MCF 10A (cell line): ENCODE data around the gene CPZ. TPM values are rescaled to one million over a fixed set of nuclear protein-coding genes. Genes with fewer than 3 reads are reported as not detected.

Experiments used
- BruUV-seq: library from RNA; stranded (reverse); fragments of 400-500 nt; replicated peaks from 2 replicates; lab custom pipeline; 2021; lab: Mats Ljungman, UMichigan
- CTCF ChIA-PET: fragments of 300-600 bp; sonication (Branson Sonifier 250); formaldehyde crosslinking; extraction: SDS; loops from one replicate; lab custom pipeline; 2021; ENCODE audit warnings: antibody characterized with exemption, inconsistent platforms; lab: Yijun Ruan, JAX
- POLR2A ChIA-PET: fragments of 300-600, 350-650 bp; sonication (Branson Sonifier 250); formaldehyde crosslinking; extraction: SDS; loops from one replicate; lab custom pipeline; 2020; ENCODE audit warnings: antibody characterized with exemption, inconsistent platforms; lab: Yijun Ruan, JAX
- DNase-seq: peaks from one replicate; pipeline ENCODE4 v3.0.0-alpha.2; 2018; ENCODE audit not compliant: unreplicated experiment
- H3K27ac Mint-ChIP-seq: one replicate; pipeline ENCODE4 v1.8.0; 2022; ENCODE audit warnings: mild to moderate bottlenecking, low read depth, mixed read lengths; ENCODE audit not compliant: unreplicated experiment
- H3K27me3 Mint-ChIP-seq: one replicate; pipeline ENCODE4 v1.8.0; 2022; ENCODE audit warnings: mixed read lengths; ENCODE audit not compliant: insufficient read depth, unreplicated experiment
- H3K36me3 Mint-ChIP-seq: one replicate; pipeline ENCODE4 v1.8.0; 2022; ENCODE audit warnings: mild to moderate bottlenecking, moderate library complexity, mixed read lengths; ENCODE audit not compliant: insufficient read depth, unreplicated experiment
- H3K4me1 Mint-ChIP-seq: one replicate; pipeline ENCODE4 v1.8.0; 2022; ENCODE audit warnings: mixed read lengths; ENCODE audit not compliant: insufficient read depth, unreplicated experiment
- H3K4me3 Mint-ChIP-seq: one replicate; pipeline ENCODE4 v1.8.0; 2022; ENCODE audit warnings: mild to moderate bottlenecking, moderate library complexity, mixed read lengths; ENCODE audit not compliant: unreplicated experiment
- H3K9me3 Mint-ChIP-seq: one replicate; pipeline ENCODE4 v1.8.0; 2022; ENCODE audit warnings: mixed read lengths; ENCODE audit not compliant: unreplicated experiment
- CTCF ChIP-seq: fragments of 200-600 bp; IDR thresholded peaks from one replicate; pipeline ENCODE4 v1.8.0; 2022; ENCODE audit warnings: antibody characterized with exemption, mild to moderate bottlenecking; ENCODE audit not compliant: unreplicated experiment
- intact Hi-C: fragments of 100-400 bp; cut with micrococcal nuclease; formaldehyde crosslinking; loops from 2 replicates; pipeline ENCODE4 v1.14.1; 2022
- total RNA-seq: library from RNA; stranded (reverse); gene quantifications from 2 replicates; pipeline ENCODE4 v1.2.3, GENCODE V29; 2022

Gene CPZ
- total RNA-seq, 1 experiment from 2014 or later, result not detected

- no peak overlapping the region for H3K27ac Mint-ChIP-seq
- CTCF ChIA-PET, result no interaction called here
- intact Hi-C loops, result no loop called here
- H3K4me1 Mint-ChIP-seq, result no peaks in the 10 kb centered on the region
- TF ChIP-seq CTCF, result no peak
- POLR2A ChIA-PET, result no interaction called here
- no peak for DNase-seq
- BruUV-seq, result no TSS peak
- no peaks in the 10 kb centered on the region for H3K9me3 Mint-ChIP-seq
- H3K36me3 Mint-ChIP-seq, result no peaks in the 10 kb centered on the region
- H3K27me3 Mint-ChIP-seq, result peaks cover 31% of the 10 kb centered on the region
- H3K4me3 Mint-ChIP-seq, result no peak overlapping the region
These were observed 48.3 kb downstream of the CPZ start for GRCh38 chr4:8640816-8641215.

GRCh38 chr4:8641256-8641655 lies 48.7 kb downstream of the CPZ start:
- no peaks in the 10 kb centered on the region for H3K4me1 Mint-ChIP-seq
- intact Hi-C loops, result no loop called here
- peaks cover 31% of the 10 kb centered on the region for H3K27me3 Mint-ChIP-seq
- no peak for TF ChIP-seq CTCF
- BruUV-seq, result no TSS peak
- H3K4me3 Mint-ChIP-seq, result no peak overlapping the region
- no peak for DNase-seq
- no peaks in the 10 kb centered on the region for H3K36me3 Mint-ChIP-seq
- H3K9me3 Mint-ChIP-seq, result no peaks in the 10 kb centered on the region
- H3K27ac Mint-ChIP-seq, result no peak overlapping the region
- POLR2A ChIA-PET, result no interaction called here
- CTCF ChIA-PET, result no interaction called here

GRCh38 chr4:8641931-8642650 lies 49.5 kb downstream of the CPZ start:
- Mint-ChIP-seq H3K27ac (no peak overlapping the region), H3K36me3 (no peaks in the 10 kb centered on the region), H3K4me1 (no peaks in the 10 kb centered on the region), H3K4me3 (no peak overlapping the region), H3K9me3 (no peaks in the 10 kb centered on the region), H3K27me3 (peaks cover 31% of the 10 kb centered on the region)
- ChIA-PET POLR2A (no interaction called here), CTCF (no interaction called here)
- no TSS peak for BruUV-seq
- DNase-seq, result no peak
- TF ChIP-seq CTCF, result no peak
- intact Hi-C loops, result no loop called here

- Mint-ChIP-seq H3K27ac (no peak overlapping the region), H3K27me3 (peaks cover 29% of the 10 kb centered on the region), H3K4me1 (no peaks in the 10 kb centered on the region), H3K9me3 (no peaks in the 10 kb centered on the region), H3K36me3 (no peaks in the 10 kb centered on the region), H3K4me3 (no peak overlapping the region)
- ChIA-PET CTCF (interaction anchor here (1.2 kb wide), 1 partner anchor 35 kb away, joined by 3 read pairs; no protein-coding TSS in a partner anchor), POLR2A (no interaction called here)
- no peak for TF ChIP-seq CTCF
- no peak for DNase-seq
- intact Hi-C loops, result no loop called here
- no TSS peak for BruUV-seq
These were observed 50.2 kb downstream of the CPZ start for GRCh38 chr4:8642651-8643321.
